Stimulated activated CD8-positive, alpha-beta memory T cell treated with anti-CD3 and anti-CD28 coated beads, Interleukin-12 subunit alpha, Interleukin-12 subunit beta, amount 100 ng/mL, for 24 hours (primary cell): ENCODE results near the gene MTG2.
"Not testable (repeated sequence)": the region's sequence is repeated elsewhere in the genome, so short reads cannot be mapped to it uniquely, and the experiment has no call there.

Experiments used
- DNase-seq: peaks from one replicate; pipeline ENCODE4 v3.0.0-alpha.2; 2020; ENCODE audit errors: extremely low read depth

The MTG2 gene

GRCh38 chr20:62146019-62146755, 36.6 kb upstream of the MTG2 start:
- DNase-seq, result no peak

- no peak for DNase-seq
Measured at GRCh38 chr20:62147125-62147524, 35.7 kb upstream of the MTG2 start.

- no peak for DNase-seq
Measured at GRCh38 chr20:62147528-62147927, 35.3 kb upstream of the MTG2 start.

GRCh38 chr20:62148383-62148782, 34.4 kb upstream of the MTG2 start:
- not testable (repeated sequence) for DNase-seq

GRCh38 chr20:62148908-62149314, 33.9 kb upstream of the MTG2 start:
- DNase-seq, result no peak

- no peak for DNase-seq
Measured at GRCh38 chr20:62149532-62150309, 33.1 kb upstream of the MTG2 start.

GRCh38 chr20:62150310-62150575, 32.6 kb upstream of the MTG2 start:
- DNase-seq, result no peak

- DNase-seq, result no peak
Measured at GRCh38 chr20:62151225-62151624, 31.6 kb upstream of the MTG2 start.

- no peak for DNase-seq
Measured at GRCh38 chr20:62151835-62152364, 30.9 kb upstream of the MTG2 start.

- no peak for DNase-seq
Measured at GRCh38 chr20:62155428-62156253, 27.2 kb upstream of the MTG2 start.

- DNase-seq, result no peak
Measured at GRCh38 chr20:62156254-62156556, 26.6 kb upstream of the MTG2 start.

- no peak for DNase-seq
Measured at GRCh38 chr20:62156592-62157386, 26.0 kb upstream of the MTG2 start.

GRCh38 chr20:62157387-62158087, 25.3 kb upstream of the MTG2 start:
- no peak for DNase-seq

- DNase-seq, result no peak
Measured at GRCh38 chr20:62158088-62158400, 24.8 kb upstream of the MTG2 start.

GRCh38 chr20:62158541-62158940, 24.3 kb upstream of the MTG2 start:
- no peak for DNase-seq

- no peak for DNase-seq
Measured at GRCh38 chr20:62159052-62159451, 23.8 kb upstream of the MTG2 start.

- no peak for DNase-seq
Measured at GRCh38 chr20:62159839-62160238, 23.0 kb upstream of the MTG2 start.

- DNase-seq, result no peak
Measured at GRCh38 chr20:62160253-62160652, 22.6 kb upstream of the MTG2 start.

- DNase-seq, result no peak
Measured at GRCh38 chr20:62160876-62161275, 22.0 kb upstream of the MTG2 start.

- DNase-seq, result no peak
Measured at GRCh38 chr20:62161347-62161746, 21.5 kb upstream of the MTG2 start.

- DNase-seq, result no peak
Measured at GRCh38 chr20:62162765-62163484, 19.9 kb upstream of the MTG2 start.
